ENCODE results near the gene INTS13. TPM values are rescaled to one million over a fixed set of nuclear protein-coding genes. Genes with fewer than 3 reads are reported as not detected.
A peak's percentile ranks its signal among the peaks of the same experiment; 100 is the strongest.

Gene INTS13
- total and polyA plus RNA-seq, 12 donors = 22.7 to 67.9 (median 38.1) TPM

- peaks cover 13 to 47% of the 10 kb centered on the region in 2 donors for H3K4me1 ChIP-seq (replicated peaks in 1 of 2)
- no peaks in the 10 kb centered on the region for H3K27me3 ChIP-seq
- DNase-seq = no peak
- H3K4me3 ChIP-seq = peak overlapping the region in 2 of 4 donors; percentile 84
- no peaks in the 10 kb centered on the region for H3K9me3 ChIP-seq (replicated peaks in 1 of 3)
- peak overlapping the region in 4 of 5 donors; percentile 87 to 97 (median 95) for H3K27ac ChIP-seq
- no peaks in the 10 kb centered on the region for H3K36me3 ChIP-seq (replicated peaks in 1 of 2)
- 5 to 7% (median 7%) methylated on average over 8 of the region's 8 CpGs for WGBS, 4 donors
- no peak for TF ChIP-seq POLR2A (IDR thresholded peaks at IDR 0.05)
- TF ChIP-seq CTCF (IDR thresholded peaks at IDR 0.05) = no peak
- intact Hi-C loops (cut with DNase I) = loop anchor here in 1 of 2 donors (10.0 kb wide), 1 partner anchor 78 kb away; the partner anchor contains the start of gene TM7SF3
Measured at GRCh38 chr12:26936559-26937442, 980 bp downstream of the INTS13 start.

- Histone ChIP-seq H3K4me1 (replicated peaks in 1 of 2) (peaks cover 13 to 37% of the 10 kb centered on the region in 2 donors), H3K36me3 (replicated peaks in 1 of 2) (no peaks in the 10 kb centered on the region), H3K9me3 (replicated peaks in 1 of 3) (no peaks in the 10 kb centered on the region), H3K27me3 (no peaks in the 10 kb centered on the region), H3K4me3 (peak overlapping the region in 1 of 4 donors; percentile 84), H3K27ac (no peak overlapping the region)
- no peak for DNase-seq
- intact Hi-C loops (cut with DNase I) = loop anchor here in 1 of 2 donors (10.0 kb wide), 1 partner anchor 79 kb away; the partner anchor contains the start of gene TM7SF3
- no peak for TF ChIP-seq POLR2A (IDR thresholded peaks at IDR 0.05)
- no peak for TF ChIP-seq CTCF (IDR thresholded peaks at IDR 0.05)
- 62 to 65% (median 64%) methylated on average over 7 of the region's 7 CpGs for WGBS, 4 donors
Measured at GRCh38 chr12:26935636-26936378, 2.0 kb downstream of the INTS13 start.

- no peak for DNase-seq
- Histone ChIP-seq H3K4me3 (no peak overlapping the region), H3K36me3 (replicated peaks in 1 of 2) (peaks cover 0 to 40% of the 10 kb centered on the region in 2 donors), H3K27me3 (no peaks in the 10 kb centered on the region), H3K27ac (no peak overlapping the region), H3K9me3 (replicated peaks in 1 of 3) (no peaks in the 10 kb centered on the region), H3K4me1 (replicated peaks in 1 of 2) (peaks cover 0 to 3% of the 10 kb centered on the region in 2 donors)
- intact Hi-C loops (cut with DNase I) = no loop called here
- no peak for TF ChIP-seq POLR2A (IDR thresholded peaks at IDR 0.05)
- TF ChIP-seq CTCF (IDR thresholded peaks at IDR 0.05) = no peak
- WGBS, 4 donors = 92 to 100% (median 98%) methylated on average over 2 of the region's 2 CpGs
Measured at GRCh38 chr12:26929590-26929989, 8.2 kb downstream of the INTS13 start.

- H3K4me3 ChIP-seq = no peak overlapping the region
- no peak overlapping the region for H3K27ac ChIP-seq
- no peaks in the 10 kb centered on the region for H3K27me3 ChIP-seq
- whole genome bisulfite sequencing, 4 donors = 90 to 93% (median 92%) methylated on average over 5 of the region's 5 CpGs
- peaks cover 0 to 47% of the 10 kb centered on the region in 2 donors for H3K36me3 ChIP-seq (replicated peaks in 1 of 2)
- intact Hi-C loops (cut with DNase I) = no loop called here
- H3K4me1 ChIP-seq (replicated peaks in 1 of 2) = peaks cover 0 to 1% of the 10 kb centered on the region in 2 donors
- DNase-seq = no peak
- no peaks in the 10 kb centered on the region for H3K9me3 ChIP-seq (replicated peaks in 1 of 3)
- TF ChIP-seq CTCF (IDR thresholded peaks at IDR 0.05) (no peak), POLR2A (IDR thresholded peaks at IDR 0.05) (no peak)
Measured at GRCh38 chr12:26928661-26929060, 9.1 kb downstream of the INTS13 start.
